ENCODE results near the gene WDR93.
A peak's percentile ranks its signal among the peaks of the same experiment; 100 is the strongest.

The WDR93 gene

GRCh38 chr15:89755701-89756100, 65.1 kb downstream of the WDR93 start:
- Histone ChIP-seq H3K4me3 (ENCODE audit: low read depth in 1 of 2, low read length in 2 of 2) (no peak overlapping the region), H3K27me3 (ENCODE audit: control insufficient read depth in 1 of 2, insufficient read depth in 2 of 2, low read length in 2 of 2) (no peaks in the 10 kb centered on the region), H3K9ac (ENCODE audit: low read depth in 1 of 2, low read length in 2 of 2) (no peak overlapping the region), H3K27ac (ENCODE audit: low read depth, low read length) (no peak overlapping the region), H3K9me3 (ENCODE audit: control insufficient read depth in 1 of 2, low read length in 2 of 2) (no peaks in the 10 kb centered on the region), H3K4me1 (ENCODE audit: control insufficient read depth in 1 of 2, insufficient read depth in 2 of 2, low read length in 2 of 2) (peaks cover 6 to 12% of the 10 kb centered on the region in 2 donors), H3K36me3 (ENCODE audit: control insufficient read depth in 1 of 2, insufficient read depth in 2 of 2, low read length in 2 of 2) (no peaks in the 10 kb centered on the region)

- Histone ChIP-seq H3K27ac (ENCODE audit: low read depth, low read length) (no peak overlapping the region), H3K36me3 (ENCODE audit: control insufficient read depth in 1 of 2, insufficient read depth in 2 of 2, low read length in 2 of 2) (no peaks in the 10 kb centered on the region), H3K27me3 (ENCODE audit: control insufficient read depth in 1 of 2, insufficient read depth in 2 of 2, low read length in 2 of 2) (no peaks in the 10 kb centered on the region), H3K9me3 (ENCODE audit: control insufficient read depth in 1 of 2, low read length in 2 of 2) (no peaks in the 10 kb centered on the region), H3K9ac (ENCODE audit: low read depth in 1 of 2, low read length in 2 of 2) (no peak overlapping the region), H3K4me3 (ENCODE audit: low read depth in 1 of 2, low read length in 2 of 2) (no peak overlapping the region), H3K4me1 (ENCODE audit: control insufficient read depth in 1 of 2, insufficient read depth in 2 of 2, low read length in 2 of 2) (peaks cover 15 to 17% of the 10 kb centered on the region in 2 donors)
These were observed 66.3 kb downstream of the WDR93 start for GRCh38 chr15:89756897-89757296.

- Histone ChIP-seq H3K4me1 (ENCODE audit: control insufficient read depth in 1 of 2, insufficient read depth in 2 of 2, low read length in 2 of 2) (peaks cover 21 to 22% of the 10 kb centered on the region in 2 donors), H3K9me3 (ENCODE audit: control insufficient read depth in 1 of 2, low read length in 2 of 2) (no peaks in the 10 kb centered on the region), H3K27me3 (ENCODE audit: control insufficient read depth in 1 of 2, insufficient read depth in 2 of 2, low read length in 2 of 2) (no peaks in the 10 kb centered on the region), H3K9ac (ENCODE audit: low read depth in 1 of 2, low read length in 2 of 2) (no peak overlapping the region), H3K4me3 (ENCODE audit: low read depth in 1 of 2, low read length in 2 of 2) (no peak overlapping the region), H3K27ac (ENCODE audit: low read depth, low read length) (no peak overlapping the region), H3K36me3 (ENCODE audit: control insufficient read depth in 1 of 2, insufficient read depth in 2 of 2, low read length in 2 of 2) (no peaks in the 10 kb centered on the region)
These were observed 67.7 kb downstream of the WDR93 start for GRCh38 chr15:89758283-89758682.

- H3K36me3 ChIP-seq (ENCODE audit: control insufficient read depth in 1 of 2, insufficient read depth in 2 of 2, low read length in 2 of 2) = no peaks in the 10 kb centered on the region
These were observed 68.4 kb downstream of the WDR93 start for GRCh38 chr15:89758981-89759380.

GRCh38 chr15:89759835-89760234, 69.2 kb downstream of the WDR93 start:
- H3K4me3 ChIP-seq (ENCODE audit: low read depth in 1 of 2, low read length in 2 of 2) = no peak overlapping the region
- no peaks in the 10 kb centered on the region for H3K36me3 ChIP-seq (ENCODE audit: control insufficient read depth in 1 of 2, insufficient read depth in 2 of 2, low read length in 2 of 2)
- H3K9me3 ChIP-seq (ENCODE audit: control insufficient read depth in 1 of 2, low read length in 2 of 2) = no peaks in the 10 kb centered on the region
- no peak overlapping the region for H3K9ac ChIP-seq (ENCODE audit: low read depth in 1 of 2, low read length in 2 of 2)
- peaks cover 21 to 22% of the 10 kb centered on the region in 2 donors for H3K4me1 ChIP-seq (ENCODE audit: control insufficient read depth in 1 of 2, insufficient read depth in 2 of 2, low read length in 2 of 2)
- no peak overlapping the region for H3K27ac ChIP-seq (ENCODE audit: low read depth, low read length)
- H3K27me3 ChIP-seq (ENCODE audit: control insufficient read depth in 1 of 2, insufficient read depth in 2 of 2, low read length in 2 of 2) = no peaks in the 10 kb centered on the region

More at GRCh38 chr15:89758981-89759380, 68.4 kb downstream of the WDR93 start:
- Histone ChIP-seq H3K4me3 (ENCODE audit: low read depth in 1 of 2, low read length in 2 of 2) (no peak overlapping the region), H3K4me1 (ENCODE audit: control insufficient read depth in 1 of 2, insufficient read depth in 2 of 2, low read length in 2 of 2) (peaks cover 21 to 22% of the 10 kb centered on the region in 2 donors), H3K27me3 (ENCODE audit: control insufficient read depth in 1 of 2, insufficient read depth in 2 of 2, low read length in 2 of 2) (no peaks in the 10 kb centered on the region), H3K27ac (ENCODE audit: low read depth, low read length) (no peak overlapping the region), H3K9me3 (ENCODE audit: control insufficient read depth in 1 of 2, low read length in 2 of 2) (no peaks in the 10 kb centered on the region), H3K9ac (ENCODE audit: low read depth in 1 of 2, low read length in 2 of 2) (no peak overlapping the region)

GRCh38 chr15:89760303-89761008, 69.8 kb downstream of the WDR93 start:
- no peaks in the 10 kb centered on the region for H3K36me3 ChIP-seq (ENCODE audit: control insufficient read depth in 1 of 2, insufficient read depth in 2 of 2, low read length in 2 of 2)
- no peak overlapping the region for H3K4me3 ChIP-seq (ENCODE audit: low read depth in 1 of 2, low read length in 2 of 2)
- peaks cover 21 to 22% of the 10 kb centered on the region in 2 donors for H3K4me1 ChIP-seq (ENCODE audit: control insufficient read depth in 1 of 2, insufficient read depth in 2 of 2, low read length in 2 of 2)
- no peaks in the 10 kb centered on the region for H3K9me3 ChIP-seq (ENCODE audit: control insufficient read depth in 1 of 2, low read length in 2 of 2)
- no peaks in the 10 kb centered on the region for H3K27me3 ChIP-seq (ENCODE audit: control insufficient read depth in 1 of 2, insufficient read depth in 2 of 2, low read length in 2 of 2)
- no peak overlapping the region for H3K27ac ChIP-seq (ENCODE audit: low read depth, low read length)
- H3K9ac ChIP-seq (ENCODE audit: low read depth in 1 of 2, low read length in 2 of 2) = peak overlapping the region in 1 of 2 donors; percentile 26

GRCh38 chr15:89761009-89761831, 70.6 kb downstream of the WDR93 start:
- Histone ChIP-seq H3K27ac (ENCODE audit: low read depth, low read length) (no peak overlapping the region), H3K4me1 (ENCODE audit: control insufficient read depth in 1 of 2, insufficient read depth in 2 of 2, low read length in 2 of 2) (peaks cover 21 to 22% of the 10 kb centered on the region in 2 donors), H3K9ac (ENCODE audit: low read depth in 1 of 2, low read length in 2 of 2) (peak overlapping the region in 1 of 2 donors; percentile 26), H3K9me3 (ENCODE audit: control insufficient read depth in 1 of 2, low read length in 2 of 2) (no peaks in the 10 kb centered on the region), H3K27me3 (ENCODE audit: control insufficient read depth in 1 of 2, insufficient read depth in 2 of 2, low read length in 2 of 2) (no peaks in the 10 kb centered on the region), H3K4me3 (ENCODE audit: low read depth in 1 of 2, low read length in 2 of 2) (no peak overlapping the region), H3K36me3 (ENCODE audit: control insufficient read depth in 1 of 2, insufficient read depth in 2 of 2, low read length in 2 of 2) (no peaks in the 10 kb centered on the region)

- Histone ChIP-seq H3K9me3 (ENCODE audit: control insufficient read depth in 1 of 2, low read length in 2 of 2) (no peaks in the 10 kb centered on the region), H3K4me1 (ENCODE audit: control insufficient read depth in 1 of 2, insufficient read depth in 2 of 2, low read length in 2 of 2) (peaks cover 21 to 22% of the 10 kb centered on the region in 2 donors), H3K36me3 (ENCODE audit: control insufficient read depth in 1 of 2, insufficient read depth in 2 of 2, low read length in 2 of 2) (no peaks in the 10 kb centered on the region), H3K4me3 (ENCODE audit: low read depth in 1 of 2, low read length in 2 of 2) (no peak overlapping the region), H3K27ac (ENCODE audit: low read depth, low read length) (peak overlapping the region; percentile 2), H3K27me3 (ENCODE audit: control insufficient read depth in 1 of 2, insufficient read depth in 2 of 2, low read length in 2 of 2) (no peaks in the 10 kb centered on the region), H3K9ac (ENCODE audit: low read depth in 1 of 2, low read length in 2 of 2) (peak overlapping the region in 1 of 2 donors; percentile 43)
These were observed 71.3 kb downstream of the WDR93 start for GRCh38 chr15:89761929-89762328.

- no peak overlapping the region for H3K9ac ChIP-seq (ENCODE audit: low read depth in 1 of 2, low read length in 2 of 2)
- H3K27me3 ChIP-seq (ENCODE audit: control insufficient read depth in 1 of 2, insufficient read depth in 2 of 2, low read length in 2 of 2) = no peaks in the 10 kb centered on the region
- H3K4me3 ChIP-seq (ENCODE audit: low read depth in 1 of 2, low read length in 2 of 2) = no peak overlapping the region
- no peak overlapping the region for H3K27ac ChIP-seq (ENCODE audit: low read depth, low read length)
- no peaks in the 10 kb centered on the region for H3K36me3 ChIP-seq (ENCODE audit: control insufficient read depth in 1 of 2, insufficient read depth in 2 of 2, low read length in 2 of 2)
- peaks cover 26 to 31% of the 10 kb centered on the region in 2 donors for H3K4me1 ChIP-seq (ENCODE audit: control insufficient read depth in 1 of 2, insufficient read depth in 2 of 2, low read length in 2 of 2)
- H3K9me3 ChIP-seq (ENCODE audit: control insufficient read depth in 1 of 2, low read length in 2 of 2) = no peaks in the 10 kb centered on the region
These were observed 75.1 kb downstream of the WDR93 start for GRCh38 chr15:89765694-89766093.

Measured in duodenal mucosa (tissue), 2 donors.